Large intestine (tissue), 3 donors: Measurements from ENCODE around the gene ACLY. TPM values are rescaled to one million over a fixed set of nuclear protein-coding genes. Genes with fewer than 3 reads are reported as not detected.
A peak's percentile ranks its signal among the peaks of the same experiment; 100 is the strongest.
"Not testable (repeated sequence)": the region's sequence is repeated elsewhere in the genome, so short reads cannot be mapped to it uniquely, and the experiment has no call there.

Experiments
- DNase-seq, 2 donors: peaks; one replicate each; pipeline versions ENCODE4 v3.0.0 to v3.0.0-alpha.2; 2013
- H3K27ac ChIP-seq: one replicate; pipeline ENCODE4 v1.5.1; 2013; ENCODE audit warnings: low read length
- H3K27me3 ChIP-seq: 2 replicates; pipeline ENCODE4 v1.6.1; 2013; ENCODE audit warnings: low read length; ENCODE audit not compliant: control insufficient read depth, insufficient read depth
- H3K36me3 ChIP-seq: 2 replicates; pipeline ENCODE4 v1.6.1; 2013; ENCODE audit warnings: low read length; ENCODE audit not compliant: control insufficient read depth, insufficient read depth
- H3K4me1 ChIP-seq: one replicate; pipeline ENCODE4 v1.6.1; 2013; ENCODE audit warnings: low read length; ENCODE audit not compliant: control insufficient read depth, insufficient read depth
- H3K4me3 ChIP-seq: one replicate; pipeline ENCODE4 v1.5.1; 2013; ENCODE audit warnings: low read length
- H3K9me3 ChIP-seq: one replicate; pipeline ENCODE4 v1.6.1; 2013; ENCODE audit warnings: mild to moderate bottlenecking, low read depth, low read length, moderate library complexity; ENCODE audit not compliant: control insufficient read depth
- WGBS: methylation state at CpG from one replicate; pipeline ENCODE4 v1.1.5; 2013; ENCODE audit warnings: low lambda C conversion rate; ENCODE audit not compliant: insufficient coverage; 5-methylcytosine and 5-hydroxymethylcytosine counted together
- polyA plus RNA-seq: library from polyadenylated mRNA; unstranded; fragments of 120-200 nt; gene quantifications from one replicate; pipeline ENCODE4 v1.2.1, GENCODE V29; 2013

The ACLY gene
- polyA plus RNA-seq, 1 donor: 99.7 TPM

DNA sequence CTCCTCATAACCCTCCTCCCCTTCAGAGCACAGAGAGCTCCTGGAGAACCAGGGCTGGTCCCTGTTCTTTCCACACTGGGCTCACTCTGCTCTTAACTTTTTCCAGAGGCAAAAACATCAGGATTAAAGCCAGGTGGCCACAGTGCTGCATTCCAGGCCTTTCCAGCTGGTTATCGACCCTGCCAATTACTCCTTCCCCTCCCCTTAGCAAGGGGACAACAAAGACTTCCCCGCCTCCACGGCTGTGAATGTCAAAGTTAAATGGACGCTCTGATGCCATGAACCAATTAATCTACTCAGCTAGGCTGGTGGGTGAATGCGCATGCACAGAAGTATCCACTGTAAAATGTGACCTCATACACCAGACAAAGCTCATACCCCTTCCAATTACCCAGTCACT lies 23.1 kb downstream of the ACLY start:
- no CpG with 5 or more reads among the region's 5 CpGs for WGBS
- peak overlapping the region; percentile 26 for H3K27ac ChIP-seq
- DNase-seq: no peak
- H3K4me3 ChIP-seq: no peak overlapping the region
- H3K36me3 ChIP-seq: peaks cover 94% of the 10 kb centered on the region
- peaks cover 8% of the 10 kb centered on the region for H3K4me1 ChIP-seq
- no peaks in the 10 kb centered on the region for H3K27me3 ChIP-seq
- H3K9me3 ChIP-seq: no peaks in the 10 kb centered on the region

DNA sequence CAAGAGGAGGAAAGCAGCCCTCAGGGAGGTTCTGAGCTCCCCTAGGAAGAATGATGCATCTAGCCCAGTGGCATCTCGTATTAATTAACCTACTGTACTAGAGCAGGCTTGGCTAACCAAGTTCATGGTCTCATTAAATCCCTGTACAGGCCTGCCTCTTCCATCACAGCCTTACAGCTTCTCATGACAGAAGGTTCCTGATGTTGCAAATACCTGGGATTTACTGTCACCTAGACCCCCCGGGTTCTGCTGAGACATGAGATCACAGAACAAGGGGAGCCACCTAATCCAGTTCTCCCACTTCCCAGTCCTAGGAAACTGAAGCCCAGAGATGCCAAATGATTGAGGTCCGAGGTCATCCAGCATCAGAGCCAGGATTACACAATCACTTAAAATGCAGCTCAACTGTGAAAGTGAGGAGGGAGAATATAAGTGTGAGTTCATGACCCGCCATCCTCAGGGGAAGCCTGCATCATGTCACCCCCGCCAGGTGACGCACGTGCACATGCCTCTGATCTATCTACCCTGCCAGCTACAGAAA lies 23.9 kb downstream of the ACLY start:
- peaks cover 90% of the 10 kb centered on the region for H3K36me3 ChIP-seq
- no CpG with 5 or more reads among the region's 7 CpGs for WGBS
- no peaks in the 10 kb centered on the region for H3K9me3 ChIP-seq
- no peak overlapping the region for H3K27ac ChIP-seq
- H3K27me3 ChIP-seq: no peaks in the 10 kb centered on the region
- H3K4me1 ChIP-seq: peaks cover 8% of the 10 kb centered on the region
- DNase-seq: no peak
- H3K4me3 ChIP-seq: no peak overlapping the region

DNA sequence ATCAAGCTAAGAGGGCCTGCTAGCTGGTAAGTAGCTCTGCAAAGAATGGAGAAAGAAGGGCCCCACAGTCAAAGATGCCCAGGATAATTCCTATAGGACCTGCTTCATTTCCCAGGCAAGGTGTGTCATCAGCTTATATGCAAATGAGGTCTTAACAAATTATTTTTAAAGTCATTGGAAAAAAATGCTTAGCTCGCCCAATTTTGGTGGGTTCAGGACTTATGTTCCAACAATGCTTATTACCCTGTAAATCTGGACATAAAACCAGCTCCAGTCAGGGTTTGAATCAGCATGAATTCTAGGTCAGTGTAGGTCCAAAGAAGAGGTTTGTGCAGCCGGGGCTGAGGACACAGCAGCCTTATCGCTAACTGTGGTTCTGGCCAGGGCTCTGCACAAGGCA lies 25.4 kb downstream of the ACLY start:
- WGBS: no CpG with 5 or more reads among the region's 3 CpGs
- H3K36me3 ChIP-seq: peaks cover 85% of the 10 kb centered on the region

DNA sequence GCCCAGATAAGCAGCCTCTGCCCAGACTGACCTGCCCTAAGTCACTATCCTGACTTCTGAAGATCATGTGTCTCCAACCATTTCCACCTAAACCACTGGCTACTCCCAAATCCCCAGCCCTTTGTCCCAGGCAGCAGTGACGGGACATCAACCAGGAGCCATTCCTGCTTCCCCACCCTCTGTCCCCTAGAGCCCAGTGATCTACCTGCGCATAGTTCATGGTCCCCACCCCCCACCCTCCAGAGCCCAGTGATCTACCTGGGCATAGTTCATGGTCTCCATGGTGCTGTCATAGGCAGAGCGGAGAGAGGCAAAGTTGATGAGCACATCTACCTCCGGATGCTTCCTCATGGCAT lies 26.8 kb downstream of the ACLY start:
- Histone ChIP-seq H3K36me3 (peaks cover 84% of the 10 kb centered on the region), H3K27ac (peak overlapping the region; percentile 91), H3K4me3 (no peak overlapping the region), H3K27me3 (no peaks in the 10 kb centered on the region), H3K4me1 (peaks cover 8% of the 10 kb centered on the region), H3K9me3 (no peaks in the 10 kb centered on the region)
- no CpG with 5 or more reads among the region's 4 CpGs for WGBS
- peak; percentile 82 to 84 for DNase-seq

More for the DNA sequence above, 25.4 kb downstream of the ACLY start:
- Histone ChIP-seq H3K27ac (no peak overlapping the region), H3K4me3 (no peak overlapping the region), H3K27me3 (no peaks in the 10 kb centered on the region), H3K4me1 (peaks cover 8% of the 10 kb centered on the region), H3K9me3 (no peaks in the 10 kb centered on the region)
- no peak for DNase-seq

DNA sequence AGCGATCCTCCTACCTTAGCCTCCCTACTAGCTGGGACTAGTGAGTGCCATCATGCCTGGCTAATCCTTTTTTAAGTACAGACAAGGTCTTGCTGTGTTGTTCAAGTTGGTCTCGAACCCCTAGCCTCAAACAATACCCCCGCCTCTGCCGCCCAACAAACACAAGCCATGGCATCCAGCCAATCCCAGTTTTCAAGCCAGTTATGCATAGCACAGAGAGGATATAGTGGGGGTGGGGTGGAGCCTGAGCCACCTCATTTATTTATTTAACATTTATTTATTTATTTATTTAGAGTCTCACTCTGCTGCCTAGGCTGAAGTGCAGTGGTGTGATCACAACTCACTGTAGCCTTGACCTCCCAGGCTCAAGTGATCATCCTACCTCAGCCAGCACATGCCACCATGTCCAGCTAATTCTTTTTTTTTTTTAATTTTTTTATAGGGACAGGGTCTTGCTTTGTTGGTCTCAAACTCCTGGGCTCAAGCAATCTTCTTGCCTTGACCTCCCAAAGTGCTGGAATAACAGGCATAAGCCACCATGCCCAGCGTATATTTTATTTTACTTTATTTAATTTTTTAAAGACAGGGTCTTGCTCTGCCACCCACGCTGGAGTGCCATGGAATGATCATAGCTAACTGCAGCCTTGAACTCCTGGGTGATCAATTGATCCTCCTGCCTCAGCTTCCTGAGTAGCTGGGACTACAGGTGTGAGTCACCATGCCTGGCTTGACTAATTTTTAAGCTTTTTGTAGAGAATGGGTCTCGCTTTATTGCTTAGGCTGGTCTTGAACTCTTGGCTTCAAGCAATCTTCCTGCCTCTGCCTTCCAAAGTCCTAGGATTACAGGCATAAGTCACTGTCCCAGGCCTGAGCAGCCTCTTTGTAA lies 27.4 kb downstream of the ACLY start:
- peak overlapping the region; percentile 91 for H3K27ac ChIP-seq
- peaks cover 84% of the 10 kb centered on the region for H3K36me3 ChIP-seq

DNA sequence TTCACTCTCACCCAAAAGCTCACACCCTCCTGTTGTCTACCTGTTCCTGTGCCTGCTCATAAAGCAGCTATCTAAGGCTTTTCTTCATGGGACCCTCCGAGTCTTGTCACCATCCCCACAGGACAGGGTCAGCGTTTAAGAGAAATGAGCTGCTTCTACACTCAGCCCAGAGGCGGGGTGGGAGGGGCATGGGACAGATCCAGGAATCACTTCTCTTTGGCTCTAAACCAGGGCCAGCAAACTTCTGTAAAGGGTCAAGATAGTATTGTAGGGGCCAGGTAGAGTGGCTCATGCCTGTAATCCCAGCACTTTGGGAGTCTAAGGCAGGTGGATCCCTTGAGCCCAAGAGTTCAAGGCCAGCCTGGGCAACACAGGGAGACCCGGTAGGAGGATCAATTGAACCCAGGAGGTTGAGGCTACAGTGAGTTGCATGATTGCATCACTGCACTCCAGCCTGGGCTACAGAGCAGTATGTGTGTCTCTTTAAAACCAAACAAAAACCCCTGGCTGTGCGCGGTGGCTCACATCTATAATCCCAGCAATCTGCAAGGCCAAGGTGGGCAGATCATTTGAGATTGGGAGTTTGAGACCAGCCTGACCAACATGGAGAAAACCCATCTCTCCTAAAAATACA lies 30.3 kb downstream of the ACLY start:
- peaks cover 88% of the 10 kb centered on the region for H3K36me3 ChIP-seq
- peaks cover 8% of the 10 kb centered on the region for H3K4me1 ChIP-seq
- DNase-seq: no peak
- H3K27me3 ChIP-seq: no peaks in the 10 kb centered on the region
- H3K4me3 ChIP-seq: no peak overlapping the region
- no peak overlapping the region for H3K27ac ChIP-seq
- WGBS: no CpG with 5 or more reads among the region's 6 CpGs
- H3K9me3 ChIP-seq: no peaks in the 10 kb centered on the region

More for the DNA sequence above, 27.4 kb downstream of the ACLY start:
- no CpG with 5 or more reads among the region's 7 CpGs for WGBS
- H3K27me3 ChIP-seq: no peaks in the 10 kb centered on the region
- H3K4me3 ChIP-seq: no peak overlapping the region
- H3K4me1 ChIP-seq: peaks cover 8% of the 10 kb centered on the region
- no peaks in the 10 kb centered on the region for H3K9me3 ChIP-seq
- no peak for DNase-seq

DNA sequence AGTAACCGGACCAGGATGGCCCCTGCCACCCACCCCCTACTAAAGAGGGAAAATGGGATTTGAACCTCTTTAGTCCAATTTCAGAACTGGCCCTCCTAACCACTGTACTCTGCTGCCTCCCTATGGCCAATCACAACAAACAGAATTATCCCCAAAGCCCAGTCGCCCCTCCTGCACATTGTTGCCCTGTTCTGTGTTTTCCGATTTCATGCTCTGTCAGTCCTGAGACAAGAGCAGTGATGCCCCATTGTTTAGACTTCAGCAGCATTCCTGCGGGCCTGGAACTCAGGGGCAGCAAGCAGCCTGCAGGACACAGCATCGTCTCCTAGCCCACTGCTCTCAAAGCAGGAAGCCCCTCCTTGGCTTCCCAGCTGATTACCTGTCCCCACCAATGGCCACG lies 33.0 kb downstream of the ACLY start:
- Histone ChIP-seq H3K4me3 (no peak overlapping the region), H3K4me1 (no peaks in the 10 kb centered on the region), H3K9me3 (no peaks in the 10 kb centered on the region), H3K36me3 (peaks cover 84% of the 10 kb centered on the region), H3K27ac (no peak overlapping the region), H3K27me3 (no peaks in the 10 kb centered on the region)
- no peak for DNase-seq
- no CpG with 5 or more reads among the region's 6 CpGs for WGBS

DNA sequence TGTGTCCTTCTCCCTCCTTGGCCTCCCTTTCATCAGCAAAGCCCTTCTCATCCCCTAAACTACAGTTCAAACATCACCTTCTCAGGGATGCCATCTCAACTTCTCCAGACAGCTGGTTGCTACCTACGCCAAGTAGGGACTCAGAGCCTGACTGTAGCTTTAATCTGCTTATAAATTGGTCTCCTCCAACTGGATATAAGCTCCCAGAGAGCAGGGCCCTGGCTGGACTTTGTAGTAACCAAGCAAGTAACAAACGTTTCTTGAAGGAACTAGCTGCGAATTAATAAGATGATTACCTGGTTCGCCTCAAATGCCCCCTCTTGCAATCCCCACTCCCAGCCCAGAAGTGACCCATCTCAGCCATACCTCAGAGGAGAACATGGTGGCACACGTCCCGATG lies 36.0 kb downstream of the ACLY start:
- no peaks in the 10 kb centered on the region for H3K27me3 ChIP-seq
- H3K4me1 ChIP-seq: no peaks in the 10 kb centered on the region
- H3K4me3 ChIP-seq: no peak overlapping the region
- no peak overlapping the region for H3K27ac ChIP-seq
- DNase-seq: no peak
- WGBS: no CpG with 5 or more reads among the region's 6 CpGs
- peaks cover 92% of the 10 kb centered on the region for H3K36me3 ChIP-seq
- no peaks in the 10 kb centered on the region for H3K9me3 ChIP-seq

DNA sequence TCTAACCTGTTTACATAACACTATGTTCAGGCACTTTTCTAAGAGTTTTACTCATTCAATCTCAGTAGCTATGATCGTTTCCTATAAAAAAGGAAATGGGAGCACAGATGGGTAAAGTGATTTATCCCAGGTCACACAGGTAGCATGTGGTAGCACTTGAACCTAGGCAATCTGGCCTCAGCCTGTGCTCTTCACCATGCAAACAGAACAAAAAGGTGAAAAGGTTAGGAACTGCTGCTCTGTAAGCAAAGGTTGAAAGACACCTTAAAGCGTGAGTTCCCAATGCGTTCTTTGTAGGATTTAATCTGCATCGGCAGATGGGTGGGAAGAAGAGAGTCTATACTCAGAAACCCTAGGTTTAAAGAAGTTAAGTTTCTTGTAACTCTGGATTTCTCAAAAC lies 38.6 kb downstream of the ACLY start:
- DNase-seq: no peak
- H3K27ac ChIP-seq: no peak overlapping the region
- H3K27me3 ChIP-seq: no peaks in the 10 kb centered on the region
- H3K9me3 ChIP-seq: peaks cover 5% of the 10 kb centered on the region
- H3K36me3 ChIP-seq: peaks cover 72% of the 10 kb centered on the region
- no peak overlapping the region for H3K4me3 ChIP-seq
- no peaks in the 10 kb centered on the region for H3K4me1 ChIP-seq
- WGBS: no CpG with 5 or more reads among the region's 4 CpGs

DNA sequence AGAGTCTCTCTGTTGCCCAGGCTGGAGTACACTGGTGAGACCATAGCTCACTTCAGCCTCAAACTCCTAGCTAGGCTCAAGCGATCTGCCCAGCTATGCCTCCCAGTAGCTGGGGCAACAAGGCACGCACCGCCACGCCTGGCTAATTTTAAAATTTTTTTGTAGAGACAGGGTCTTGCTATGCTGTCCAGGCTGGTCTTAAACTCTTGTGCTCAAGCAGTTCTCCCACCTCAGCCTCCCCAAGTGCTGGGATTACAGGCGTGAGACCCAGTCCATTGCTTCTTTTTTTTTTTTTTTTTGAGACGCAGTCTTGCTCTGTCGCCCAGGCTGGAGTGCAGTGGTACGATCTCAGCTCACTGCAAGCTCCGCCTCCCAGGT lies 44.5 kb downstream of the ACLY start:
- no CpG with 5 or more reads among the region's 9 CpGs for WGBS
- H3K9me3 ChIP-seq, H3K27me3 ChIP-seq, H3K27ac ChIP-seq, H3K4me3 ChIP-seq, H3K4me1 ChIP-seq, DNase-seq: not testable (repeated sequence)
- H3K36me3 ChIP-seq: peaks cover 69% of the 10 kb centered on the region
